Measurements from ENCODE around the gene LRCH1. TPM values are rescaled to one million over a fixed set of nuclear protein-coding genes. Genes with fewer than 3 reads are reported as not detected.

Gene LRCH1
- total RNA-seq, 1 experiment from 2014 or later, result 11.8 TPM

DNA sequence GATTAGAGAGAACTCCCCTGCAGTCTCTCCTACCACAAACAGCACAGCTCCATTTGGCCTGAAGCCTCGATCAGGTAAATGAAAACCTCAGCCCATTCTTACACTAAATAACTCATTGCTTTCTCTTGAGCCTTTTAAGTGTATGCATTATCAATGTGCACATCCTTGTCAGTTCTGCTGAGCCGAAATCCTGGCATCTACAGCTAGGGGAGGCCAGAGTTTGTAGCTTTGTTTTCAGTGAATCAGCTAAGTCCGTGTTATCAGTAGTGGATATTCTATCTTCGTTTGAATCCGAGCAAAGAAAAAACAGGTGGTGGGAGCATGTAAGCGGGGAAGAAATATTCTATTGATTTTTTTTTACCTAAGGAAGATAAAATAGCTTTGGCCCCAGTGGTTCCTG, 159.6 kb downstream of the LRCH1 start (continued):
- TF ChIP-seq CTCF (IDR thresholded peaks at IDR 0.05), result no peak
- no peak for TF ChIP-seq SMAD3 (CRISPR knock-in tag; IDR thresholded peaks at IDR 0.05; ENCODE audit: borderline replicate concordance)
- TF ChIP-seq ZNF263 (CRISPR knock-in tag; IDR thresholded peaks at IDR 0.05; ENCODE audit: low read depth), result no peak
- TF ChIP-seq, protein P1, sequence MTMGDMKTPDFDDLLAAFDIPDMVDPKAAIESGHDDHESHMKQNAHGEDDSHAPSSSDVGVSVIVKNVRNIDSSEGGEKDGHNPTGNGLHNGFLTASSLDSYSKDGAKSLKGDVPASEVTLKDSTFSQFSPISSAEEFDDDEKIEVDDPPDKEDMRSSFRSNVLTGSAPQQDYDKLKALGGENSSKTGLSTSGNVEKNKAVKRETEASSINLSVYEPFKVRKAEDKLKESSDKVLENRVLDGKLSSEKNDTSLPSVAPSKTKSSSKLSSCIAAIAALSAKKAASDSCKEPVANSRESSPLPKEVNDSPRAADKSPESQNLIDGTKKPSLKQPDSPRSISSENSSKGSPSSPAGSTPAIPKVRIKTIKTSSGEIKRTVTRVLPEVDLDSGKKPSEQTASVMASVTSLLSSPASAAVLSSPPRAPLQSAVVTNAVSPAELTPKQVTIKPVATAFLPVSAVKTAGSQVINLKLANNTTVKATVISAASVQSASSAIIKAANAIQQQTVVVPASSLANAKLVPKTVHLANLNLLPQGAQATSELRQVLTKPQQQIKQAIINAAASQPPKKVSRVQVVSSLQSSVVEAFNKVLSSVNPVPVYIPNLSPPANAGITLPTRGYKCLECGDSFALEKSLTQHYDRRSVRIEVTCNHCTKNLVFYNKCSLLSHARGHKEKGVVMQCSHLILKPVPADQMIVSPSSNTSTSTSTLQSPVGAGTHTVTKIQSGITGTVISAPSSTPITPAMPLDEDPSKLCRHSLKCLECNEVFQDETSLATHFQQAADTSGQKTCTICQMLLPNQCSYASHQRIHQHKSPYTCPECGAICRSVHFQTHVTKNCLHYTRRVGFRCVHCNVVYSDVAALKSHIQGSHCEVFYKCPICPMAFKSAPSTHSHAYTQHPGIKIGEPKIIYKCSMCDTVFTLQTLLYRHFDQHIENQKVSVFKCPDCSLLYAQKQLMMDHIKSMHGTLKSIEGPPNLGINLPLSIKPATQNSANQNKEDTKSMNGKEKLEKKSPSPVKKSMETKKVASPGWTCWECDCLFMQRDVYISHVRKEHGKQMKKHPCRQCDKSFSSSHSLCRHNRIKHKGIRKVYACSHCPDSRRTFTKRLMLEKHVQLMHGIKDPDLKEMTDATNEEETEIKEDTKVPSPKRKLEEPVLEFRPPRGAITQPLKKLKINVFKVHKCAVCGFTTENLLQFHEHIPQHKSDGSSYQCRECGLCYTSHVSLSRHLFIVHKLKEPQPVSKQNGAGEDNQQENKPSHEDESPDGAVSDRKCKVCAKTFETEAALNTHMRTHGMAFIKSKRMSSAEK (CRISPR knock-in tag; IDR thresholded peaks at IDR 0.05; ENCODE audit: borderline replicate concordance), result no peak
- TF ChIP-seq CREM (CRISPR knock-in tag; IDR thresholded peaks at IDR 0.05), result no peak
- no peak for TF ChIP-seq ZNF281 (CRISPR knock-in tag; IDR thresholded peaks at IDR 0.05)
- no peak for TF ChIP-seq NFYB (CRISPR knock-in tag; conservative IDR thresholded peaks at IDR 0.05; ENCODE audit: low read depth)
- TF ChIP-seq ZNF121 (CRISPR knock-in tag; IDR thresholded peaks at IDR 0.05), result no peak
- TF ChIP-seq, protein P2, sequence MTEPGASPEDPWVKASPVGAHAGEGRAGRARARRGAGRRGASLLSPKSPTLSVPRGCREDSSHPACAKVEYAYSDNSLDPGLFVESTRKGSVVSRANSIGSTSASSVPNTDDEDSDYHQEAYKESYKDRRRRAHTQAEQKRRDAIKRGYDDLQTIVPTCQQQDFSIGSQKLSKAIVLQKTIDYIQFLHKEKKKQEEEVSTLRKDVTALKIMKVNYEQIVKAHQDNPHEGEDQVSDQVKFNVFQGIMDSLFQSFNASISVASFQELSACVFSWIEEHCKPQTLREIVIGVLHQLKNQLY (CRISPR knock-in tag; IDR thresholded peaks at IDR 0.05), result no peak
- no peak for TF ChIP-seq GRHL2 (CRISPR knock-in tag; IDR thresholded peaks at IDR 0.05; ENCODE audit: insufficient replicate concordance, severe bottlenecking)

DNA sequence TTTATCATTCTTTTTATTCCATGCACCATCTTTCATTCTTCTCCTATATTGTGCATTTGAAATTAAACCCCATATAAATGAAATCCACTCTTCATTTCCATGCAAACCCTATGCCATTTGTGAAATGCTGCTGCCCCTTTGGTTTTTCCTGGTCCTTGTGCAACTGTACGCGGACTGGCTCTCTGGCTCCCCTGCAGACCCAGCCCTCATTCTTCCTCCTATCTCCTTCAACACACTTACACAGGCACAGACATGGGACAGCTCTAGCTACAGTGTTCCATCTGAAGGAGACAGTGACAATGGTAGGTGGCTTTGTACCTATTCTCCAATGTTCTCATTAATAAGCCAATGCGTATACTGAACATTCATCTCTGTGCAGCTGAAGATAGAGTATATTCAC, 162.4 kb downstream of the LRCH1 start:
- TF ChIP-seq ELF4 (CRISPR knock-in tag; IDR thresholded peaks at IDR 0.05; ENCODE audit: low read depth) (no peak), ZBTB21 (CRISPR knock-in tag; IDR thresholded peaks at IDR 0.05; ENCODE audit: borderline replicate concordance) (no peak), ZNF423 (CRISPR knock-in tag; IDR thresholded peaks at IDR 0.05) (no peak), ZNF263 (CRISPR knock-in tag; IDR thresholded peaks at IDR 0.05; ENCODE audit: low read depth) (no peak), EMX1 (CRISPR knock-in tag; IDR thresholded peaks at IDR 0.05) (no peak), AFF4 (CRISPR knock-in tag; IDR thresholded peaks at IDR 0.05; ENCODE audit: borderline replicate concordance) (no peak), GTF2I (CRISPR knock-in tag; conservative IDR thresholded peaks at IDR 0.05) (no peak), MXD4 (CRISPR knock-in tag; IDR thresholded peaks at IDR 0.05; ENCODE audit: borderline replicate concordance) (no peak), RELA (CRISPR knock-in tag; IDR thresholded peaks at IDR 0.05; ENCODE audit: borderline replicate concordance) (no peak), KAT7 (CRISPR knock-in tag; IDR thresholded peaks at IDR 0.05; ENCODE audit: borderline replicate concordance) (no peak), ZNF317 (CRISPR knock-in tag; IDR thresholded peaks at IDR 0.05; ENCODE audit: borderline replicate concordance, low read depth) (no peak), IRF2 (CRISPR knock-in tag; IDR thresholded peaks at IDR 0.05; ENCODE audit: borderline replicate concordance, low read depth) (no peak), CREM (CRISPR knock-in tag; IDR thresholded peaks at IDR 0.05) (no peak), SOX15 (CRISPR knock-in tag; IDR thresholded peaks at IDR 0.05) (no peak)
- no peaks in the 10 kb centered on the region for H3K27me3 Mint-ChIP-seq (ENCODE audit: low read depth)
- H3K4me1 Mint-ChIP-seq, result peaks cover 15% of the 10 kb centered on the region
- ChIA-PET CTCF (no interaction called here), POLR2A (no interaction called here)
- ATAC-seq (no peak), DNase-seq (ENCODE audit: low spot score) (no peak)
- H3K36me3 Mint-ChIP-seq, result no peaks in the 10 kb centered on the region
- no peak overlapping the region for H3K27ac Mint-ChIP-seq
- no peaks in the 10 kb centered on the region for H3K9me3 Mint-ChIP-seq
- no peak overlapping the region for H3K4me3 Mint-ChIP-seq
